ENCODE results near the gene MBTPS1. TPM values are rescaled to one million over a fixed set of nuclear protein-coding genes. Genes with fewer than 3 reads are reported as not detected.

The MBTPS1 gene
- total RNA-seq, 6 experiments from 2014 or later: 34.5 to 45.6 (median 40.1) TPM

DNA sequence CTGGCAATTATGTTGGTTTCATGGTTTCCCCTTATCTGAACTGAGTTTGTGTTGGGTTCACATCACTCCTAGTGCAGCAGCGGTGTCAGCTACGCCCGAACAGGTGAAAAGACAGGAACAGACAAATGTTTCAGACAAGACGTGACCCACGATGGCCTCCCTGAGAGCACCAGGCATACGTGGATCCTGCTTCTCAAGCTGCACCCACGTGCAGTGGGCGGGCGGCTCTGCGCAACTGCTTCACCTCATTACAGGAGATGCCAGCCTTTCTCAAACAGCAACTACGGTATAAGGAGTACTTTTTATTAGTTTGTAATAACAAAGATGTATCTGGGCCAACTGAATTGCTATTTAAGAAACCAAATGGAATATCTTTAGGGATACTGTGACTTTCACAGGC is 41.4 kb downstream of the MBTPS1 start:
- Histone ChIP-seq H3K9me3 (no peaks in the 10 kb centered on the region), H3K27ac (no peak overlapping the region), H3K27me3 (no peaks in the 10 kb centered on the region), H3K4me1 (no peaks in the 10 kb centered on the region), H3K4me3 (no peak overlapping the region), H3K36me3 (peaks cover 5 to 58% (median 29%) of the 10 kb centered on the region in 4 donors)
- DNase-seq: no peak
- intact Hi-C loops (cut with DNase I): no loop called here
- no peak for ATAC-seq
- WGBS (ENCODE audit: insufficient coverage, low coverage, low lambda C conversion rate, missing lambda C conversion rate): 90% methylated on average over 9 of the region's 11 CpGs
- TF ChIP-seq, protein P1, sequence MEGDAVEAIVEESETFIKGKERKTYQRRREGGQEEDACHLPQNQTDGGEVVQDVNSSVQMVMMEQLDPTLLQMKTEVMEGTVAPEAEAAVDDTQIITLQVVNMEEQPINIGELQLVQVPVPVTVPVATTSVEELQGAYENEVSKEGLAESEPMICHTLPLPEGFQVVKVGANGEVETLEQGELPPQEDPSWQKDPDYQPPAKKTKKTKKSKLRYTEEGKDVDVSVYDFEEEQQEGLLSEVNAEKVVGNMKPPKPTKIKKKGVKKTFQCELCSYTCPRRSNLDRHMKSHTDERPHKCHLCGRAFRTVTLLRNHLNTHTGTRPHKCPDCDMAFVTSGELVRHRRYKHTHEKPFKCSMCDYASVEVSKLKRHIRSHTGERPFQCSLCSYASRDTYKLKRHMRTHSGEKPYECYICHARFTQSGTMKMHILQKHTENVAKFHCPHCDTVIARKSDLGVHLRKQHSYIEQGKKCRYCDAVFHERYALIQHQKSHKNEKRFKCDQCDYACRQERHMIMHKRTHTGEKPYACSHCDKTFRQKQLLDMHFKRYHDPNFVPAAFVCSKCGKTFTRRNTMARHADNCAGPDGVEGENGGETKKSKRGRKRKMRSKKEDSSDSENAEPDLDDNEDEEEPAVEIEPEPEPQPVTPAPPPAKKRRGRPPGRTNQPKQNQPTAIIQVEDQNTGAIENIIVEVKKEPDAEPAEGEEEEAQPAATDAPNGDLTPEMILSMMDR (IDR thresholded peaks at IDR 0.05): no peak
- TF ChIP-seq POLR2A (IDR thresholded peaks at IDR 0.05): no peak

DNA sequence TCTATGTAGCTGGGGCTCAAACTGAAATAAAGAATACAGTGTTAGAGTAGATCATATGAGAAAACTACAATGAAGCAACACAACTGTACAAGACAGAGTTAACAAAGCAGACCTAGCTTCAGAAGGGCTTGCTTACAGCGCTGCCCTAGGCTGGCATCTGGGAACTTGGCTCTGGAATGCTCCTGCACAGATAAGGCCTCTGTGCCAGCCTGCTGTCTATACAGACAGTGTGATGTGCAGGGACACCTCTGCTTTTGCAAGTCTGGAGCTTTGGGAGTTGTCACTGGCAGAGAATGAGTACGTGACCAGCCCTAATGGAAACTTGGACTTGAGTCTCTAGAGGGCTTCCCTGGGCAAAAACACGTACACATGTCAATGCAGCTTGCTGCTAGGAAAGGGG is 42.0 kb downstream of the MBTPS1 start:
- H3K36me3 ChIP-seq: peaks cover 5 to 58% (median 30%) of the 10 kb centered on the region in 4 donors
- TF ChIP-seq, protein P1 (IDR thresholded peaks at IDR 0.05): no peak
- TF ChIP-seq POLR2A (IDR thresholded peaks at IDR 0.05): no peak
- no peak for DNase-seq
- no peak for ATAC-seq
- H3K4me3 ChIP-seq: no peak overlapping the region
- no peaks in the 10 kb centered on the region for H3K27me3 ChIP-seq
- intact Hi-C loops (cut with DNase I): no loop called here
- no peaks in the 10 kb centered on the region for H3K9me3 ChIP-seq
- no peaks in the 10 kb centered on the region for H3K4me1 ChIP-seq
- WGBS (ENCODE audit: insufficient coverage, low coverage, low lambda C conversion rate, missing lambda C conversion rate): no CpG with 5 or more reads among the region's 3 CpGs
- H3K27ac ChIP-seq: no peak overlapping the region

DNA sequence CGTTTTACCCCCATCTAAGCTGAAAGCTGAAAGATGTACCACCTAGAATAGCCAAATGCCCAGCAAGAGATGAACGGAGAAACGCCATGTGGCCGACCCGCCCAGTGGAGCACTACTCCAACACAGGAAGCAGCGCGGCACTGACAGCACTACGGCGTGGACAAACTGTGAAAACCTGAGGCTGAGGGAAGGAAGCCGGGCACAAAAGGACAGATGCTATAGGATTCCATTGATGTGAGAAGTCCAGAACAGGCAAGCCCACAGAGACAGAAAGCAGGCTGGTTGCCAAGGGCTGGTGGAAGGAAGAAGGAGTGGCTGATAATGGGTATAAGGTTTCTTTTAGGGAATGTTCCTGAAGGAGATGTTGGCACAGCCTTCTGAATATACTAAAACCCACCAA is 44.7 kb downstream of the MBTPS1 start:
- no peaks in the 10 kb centered on the region for H3K9me3 ChIP-seq
- no peak for TF ChIP-seq POLR2A (IDR thresholded peaks at IDR 0.05)
- no peak for DNase-seq
- no peak for ATAC-seq
- H3K4me1 ChIP-seq: no peaks in the 10 kb centered on the region
- peaks cover 13 to 75% (median 46%) of the 10 kb centered on the region in 4 donors for H3K36me3 ChIP-seq
- intact Hi-C loops (cut with DNase I): no loop called here
- H3K27me3 ChIP-seq: no peaks in the 10 kb centered on the region
- 73% methylated on average over 5 of the region's 10 CpGs for WGBS (ENCODE audit: insufficient coverage, low coverage, low lambda C conversion rate, missing lambda C conversion rate)
- H3K27ac ChIP-seq: no peak overlapping the region
- H3K4me3 ChIP-seq: no peak overlapping the region

DNA sequence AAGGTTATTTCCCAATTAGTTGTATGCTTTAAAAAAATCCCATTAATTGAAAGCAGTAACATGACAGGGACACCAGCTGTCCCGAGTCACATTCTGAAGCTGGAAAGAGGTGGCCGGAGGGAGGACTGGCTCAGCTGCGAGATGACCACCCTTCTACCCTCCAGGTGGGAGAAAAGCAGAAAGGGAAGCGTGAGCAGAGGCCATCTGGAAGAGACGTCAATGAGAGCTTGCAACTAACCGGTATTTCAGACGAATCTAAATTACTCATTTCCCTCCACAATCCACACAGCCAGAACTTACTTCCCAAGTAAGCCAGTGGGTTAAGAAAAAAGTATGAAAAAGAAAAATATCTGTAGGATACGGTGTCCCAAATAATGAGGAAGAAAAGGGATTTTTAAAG is 45.6 kb downstream of the MBTPS1 start:
- H3K4me3 ChIP-seq: no peak overlapping the region
- ATAC-seq (no peak), DNase-seq (no peak)
- WGBS (ENCODE audit: insufficient coverage, low coverage, low lambda C conversion rate, missing lambda C conversion rate): 86% methylated on average over 8 of the region's 8 CpGs
- intact Hi-C loops (cut with DNase I): no loop called here
- no peaks in the 10 kb centered on the region for H3K4me1 ChIP-seq
- H3K27ac ChIP-seq: no peak overlapping the region
- H3K27me3 ChIP-seq: no peaks in the 10 kb centered on the region
- no peak for TF ChIP-seq POLR2A (IDR thresholded peaks at IDR 0.05)
- TF ChIP-seq, protein P1 (IDR thresholded peaks at IDR 0.05): no peak
- no peaks in the 10 kb centered on the region for H3K9me3 ChIP-seq
- H3K36me3 ChIP-seq: peaks cover 13 to 84% (median 50%) of the 10 kb centered on the region in 4 donors

DNA sequence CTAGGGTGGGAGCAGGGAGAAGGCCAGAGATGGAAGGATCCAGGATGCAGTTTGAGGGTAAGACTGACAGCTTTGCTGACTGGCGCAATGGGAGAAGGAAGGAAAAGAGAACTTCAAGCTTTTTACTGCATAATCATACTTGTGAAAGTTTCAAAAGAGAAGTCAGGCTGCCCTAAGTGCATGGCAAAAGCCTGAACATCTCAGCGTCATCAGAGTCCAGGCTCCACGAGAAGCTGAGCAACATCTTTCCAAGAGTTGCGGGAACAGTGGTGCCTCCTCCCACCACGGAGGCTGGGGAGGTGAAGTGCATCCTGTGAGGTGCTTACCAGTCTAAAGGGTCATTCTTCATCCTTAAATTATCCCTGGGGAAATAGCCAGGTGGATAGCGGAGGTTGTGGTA is 47.2 kb downstream of the MBTPS1 start:
- 39% methylated on average over 3 of the region's 6 CpGs for WGBS (ENCODE audit: insufficient coverage, low coverage, low lambda C conversion rate, missing lambda C conversion rate)
- TF ChIP-seq, protein P1 (IDR thresholded peaks at IDR 0.05): no peak
- TF ChIP-seq POLR2A (IDR thresholded peaks at IDR 0.05): no peak
- intact Hi-C loops (cut with DNase I): loop anchor here in 1 of 2 donors (10.0 kb wide), 1 partner anchor 105 kb away; the partner anchor contains the start of gene NECAB2
- DNase-seq (no peak), ATAC-seq (peak; percentile 42 to 65 (median 60))
- Histone ChIP-seq H3K36me3 (peaks cover 13 to 88% (median 48%) of the 10 kb centered on the region in 4 donors), H3K27ac (no peak overlapping the region), H3K9me3 (no peaks in the 10 kb centered on the region), H3K27me3 (no peaks in the 10 kb centered on the region), H3K4me3 (no peak overlapping the region), H3K4me1 (no peaks in the 10 kb centered on the region)
